ENCODE data around the gene BCR. TPM values are rescaled to one million over a fixed set of nuclear protein-coding genes. Genes with fewer than 3 reads are reported as not detected.

BCR gene
- total and polyA plus RNA-seq, 2 donors (not counting 1 experiment from before 2014, with no cell fraction given) = 30.2 to 46.4 TPM

DNA sequence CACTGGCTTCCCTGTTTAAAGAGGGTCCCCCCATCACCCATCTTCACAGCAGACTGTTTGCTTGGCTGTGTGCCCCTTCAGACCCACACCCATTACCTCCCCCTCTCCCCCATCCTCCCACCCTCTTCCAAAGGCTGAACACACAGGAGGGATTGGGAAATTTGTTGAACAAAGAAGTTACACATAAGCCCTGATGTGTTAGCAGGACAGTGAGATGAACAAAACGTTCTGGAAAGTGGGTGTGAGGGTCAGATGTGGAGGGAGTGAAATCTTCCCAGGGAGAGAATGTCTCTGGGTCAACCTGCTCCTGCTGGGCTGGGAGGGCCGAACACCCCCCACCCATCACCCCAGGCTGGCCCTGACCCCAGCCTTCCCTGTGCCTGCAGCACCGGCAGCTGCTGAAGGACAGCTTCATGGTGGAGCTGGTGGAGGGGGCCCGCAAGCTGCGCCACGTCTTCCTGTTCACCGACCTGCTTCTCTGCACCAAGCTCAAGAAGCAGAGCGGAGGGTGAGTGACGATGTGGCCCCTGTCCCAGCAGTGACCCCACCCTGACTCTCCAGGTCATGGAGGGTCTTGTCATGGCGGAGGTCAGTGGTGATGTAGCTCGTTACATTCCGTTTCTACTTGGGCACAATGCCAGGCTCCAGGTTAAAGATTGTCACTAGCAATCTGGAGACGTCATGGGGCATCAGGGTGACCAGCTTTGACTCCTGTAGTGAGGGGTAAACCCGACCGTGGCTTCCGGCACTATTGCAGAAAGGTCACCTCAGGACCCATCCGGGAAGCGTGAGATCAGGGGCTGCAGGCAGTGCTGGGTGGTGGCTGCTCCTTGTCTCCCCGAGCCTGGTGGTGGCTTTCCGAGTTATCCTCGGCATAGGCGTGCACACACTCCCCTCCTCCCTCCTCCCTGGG, 103.5 kb downstream of the BCR start:
- no peak overlapping the region for H3K4me2 ChIP-seq (replicated peaks; ENCODE audit: low read depth, low read length, poor library complexity, severe bottlenecking)
- no peak overlapping the region for H3K27ac Mint-ChIP-seq
- peaks cover 5 to 10% of the 10 kb centered on the region in 2 donors for H3K4me1 ChIP-seq (ENCODE audit: control insufficient read depth in 2 of 2, insufficient read depth in 2 of 2, low read length in 2 of 2)
- WGBS (ENCODE audit: insufficient coverage) = 95% methylated on average over 20 of the region's 22 CpGs
- H3K4me1 Mint-ChIP-seq = peaks cover 12% of the 10 kb centered on the region
- no peaks in the 10 kb centered on the region for H3K27me3 Mint-ChIP-seq
- no peaks in the 10 kb centered on the region for H3K9me3 Mint-ChIP-seq (ENCODE audit: insufficient read depth)
- no peak for TF ChIP-seq EZH2 (IDR thresholded peaks at IDR 0.05; ENCODE audit: borderline replicate concordance, insufficient read depth, low read depth, low read length, poor library complexity, severe bottlenecking)
- no peak for TF ChIP-seq CTCF (IDR thresholded peaks at IDR 0.05)
- no peaks in the 10 kb centered on the region for H3K9me3 ChIP-seq (ENCODE audit: control extremely low read depth in 1 of 3, control insufficient read depth in 2 of 3, insufficient read depth in 1 of 3, low read length in 2 of 3)
- no peak overlapping the region for H2AFZ ChIP-seq (ENCODE audit: insufficient read depth, low read depth, low read length, poor library complexity, severe bottlenecking)
- H3K4me3 Mint-ChIP-seq = no peak overlapping the region
- ChIA-PET CTCF (interaction anchor here (1.6 to 12.9 kb wide), 3 partner anchors 102 to 329 kb away, joined by 4 to 494 read pairs (median 5); partner anchors contain the start of gene BCR), POLR2A (no interaction called here)
- peaks cover 16% of the 10 kb centered on the region for H4K20me1 ChIP-seq (ENCODE audit: control insufficient read depth, insufficient read depth, low read length, poor library complexity, severe bottlenecking)
- no peaks in the 10 kb centered on the region for H3K79me2 ChIP-seq (ENCODE audit: control insufficient read depth, insufficient read depth, low read length)
- peaks cover 0 to 44% of the 10 kb centered on the region in 2 experiments for H3K36me3 ChIP-seq (replicated peaks in 1 of 2; ENCODE audit: control extremely low read depth in 1 of 2, control insufficient read depth in 1 of 2, extremely low read depth in 1 of 2, insufficient read depth in 2 of 2, low read length in 1 of 2)
- H3K9ac ChIP-seq (ENCODE audit: low read length) = no peak overlapping the region
- ATAC-seq (ENCODE audit: low read depth) = no peak
- H3K27me3 ChIP-seq (replicated peaks in 1 of 4; ENCODE audit: control extremely low read depth in 1 of 4, control insufficient read depth in 3 of 4, insufficient read depth in 4 of 4, low read length in 3 of 4) = no peaks in the 10 kb centered on the region
- no peak overlapping the region for H3K4me3 ChIP-seq (ENCODE audit: control extremely low read depth in 1 of 5, extremely low read depth in 1 of 5, insufficient read depth in 1 of 5, low read depth in 2 of 5, low read length in 4 of 5)
- intact Hi-C loops (cut with micrococcal nuclease) = loop anchor here (5.0 kb wide), 1 partner anchor 42 kb away; no protein-coding TSS in a partner anchor
- H3K27ac ChIP-seq (ENCODE audit: low read length in 2 of 2) = no peak overlapping the region
- DNase-seq = no peak

Data from B cell (primary cell).